ENCODE results near the gene RGPD8.

DNA sequence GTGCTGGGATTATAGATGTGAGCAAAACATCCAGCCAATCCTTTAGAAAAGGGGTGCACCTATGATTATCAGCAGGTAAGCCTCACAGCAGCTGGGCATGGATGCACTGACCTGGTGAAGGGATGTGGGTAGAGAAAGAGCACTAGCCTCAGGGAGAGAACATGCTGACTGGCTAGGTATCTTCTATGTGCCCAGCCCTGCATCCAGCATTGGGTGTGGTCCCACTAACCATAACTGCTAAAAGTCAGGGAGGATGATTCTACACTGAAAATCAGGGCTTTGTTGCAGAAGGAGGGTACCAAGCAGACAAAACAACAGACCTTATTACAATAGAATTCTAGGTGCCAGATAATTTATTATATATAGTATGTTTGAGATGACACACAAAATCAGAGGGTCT lies 21.1 kb upstream of the RGPD8 start:
- TF ChIP-seq, protein P1, sequence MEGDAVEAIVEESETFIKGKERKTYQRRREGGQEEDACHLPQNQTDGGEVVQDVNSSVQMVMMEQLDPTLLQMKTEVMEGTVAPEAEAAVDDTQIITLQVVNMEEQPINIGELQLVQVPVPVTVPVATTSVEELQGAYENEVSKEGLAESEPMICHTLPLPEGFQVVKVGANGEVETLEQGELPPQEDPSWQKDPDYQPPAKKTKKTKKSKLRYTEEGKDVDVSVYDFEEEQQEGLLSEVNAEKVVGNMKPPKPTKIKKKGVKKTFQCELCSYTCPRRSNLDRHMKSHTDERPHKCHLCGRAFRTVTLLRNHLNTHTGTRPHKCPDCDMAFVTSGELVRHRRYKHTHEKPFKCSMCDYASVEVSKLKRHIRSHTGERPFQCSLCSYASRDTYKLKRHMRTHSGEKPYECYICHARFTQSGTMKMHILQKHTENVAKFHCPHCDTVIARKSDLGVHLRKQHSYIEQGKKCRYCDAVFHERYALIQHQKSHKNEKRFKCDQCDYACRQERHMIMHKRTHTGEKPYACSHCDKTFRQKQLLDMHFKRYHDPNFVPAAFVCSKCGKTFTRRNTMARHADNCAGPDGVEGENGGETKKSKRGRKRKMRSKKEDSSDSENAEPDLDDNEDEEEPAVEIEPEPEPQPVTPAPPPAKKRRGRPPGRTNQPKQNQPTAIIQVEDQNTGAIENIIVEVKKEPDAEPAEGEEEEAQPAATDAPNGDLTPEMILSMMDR (IDR thresholded peaks at IDR 0.05): no peak
- TF ChIP-seq POLR2A (IDR thresholded peaks at IDR 0.05) (no peak), EP300 (IDR thresholded peaks at IDR 0.05) (no peak), POLR2AphosphoS5 (IDR thresholded peaks at IDR 0.05) (no peak)
